Upper lobe of left lung (tissue), 4 donors: Measurements from ENCODE around the gene GPATCH4.
"Not testable (repeated sequence)": the region's sequence is repeated elsewhere in the genome, so short reads cannot be mapped to it uniquely, and the experiment has no call there.

Experiments used
- EP300 ChIP-seq, 4 donors: sonication (generic); formaldehyde crosslinking; IDR thresholded peaks; one replicate each; pipeline ENCODE4 v1.5.1; 2017; ENCODE audit warnings: antibody characterized with exemption in 4 of 4, control low read depth in 2 of 4
- TF ChIP-seq, protein P1 (sequence below), 6 experiments: fragments of 450-650 bp in 4 of 6; fragments of 200-600 bp in 2 of 6; sonication (generic) in 2 of 6; IDR thresholded peaks; one replicate each; pipeline ENCODE4 v1.5.1; 2016 to 2019; ENCODE audit warnings: antibody characterized with exemption in 6 of 6

DNA sequence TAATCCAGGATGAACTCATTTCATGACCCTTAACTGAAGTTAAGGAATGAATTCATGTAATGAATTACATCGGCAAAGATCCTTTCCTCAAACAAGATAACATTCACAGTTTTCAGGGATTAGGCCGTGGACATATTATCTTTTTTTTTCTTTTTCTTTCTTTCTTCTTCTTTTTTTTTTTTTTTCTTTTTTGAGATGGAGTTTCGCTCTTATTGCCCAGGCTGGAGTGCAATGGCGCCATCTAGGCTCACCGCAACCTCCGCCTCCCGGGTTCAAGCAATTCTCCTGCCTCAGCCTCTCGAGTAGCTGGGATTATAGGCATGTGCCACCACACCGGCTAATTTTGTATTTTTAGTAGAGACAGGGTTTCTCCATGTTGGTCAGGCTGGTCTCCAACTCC, 29.9 kb upstream of the GPATCH4 start:
- not testable (repeated sequence) for TF ChIP-seq EP300 (IDR thresholded peaks at IDR 0.05)
- TF ChIP-seq, protein P1, sequence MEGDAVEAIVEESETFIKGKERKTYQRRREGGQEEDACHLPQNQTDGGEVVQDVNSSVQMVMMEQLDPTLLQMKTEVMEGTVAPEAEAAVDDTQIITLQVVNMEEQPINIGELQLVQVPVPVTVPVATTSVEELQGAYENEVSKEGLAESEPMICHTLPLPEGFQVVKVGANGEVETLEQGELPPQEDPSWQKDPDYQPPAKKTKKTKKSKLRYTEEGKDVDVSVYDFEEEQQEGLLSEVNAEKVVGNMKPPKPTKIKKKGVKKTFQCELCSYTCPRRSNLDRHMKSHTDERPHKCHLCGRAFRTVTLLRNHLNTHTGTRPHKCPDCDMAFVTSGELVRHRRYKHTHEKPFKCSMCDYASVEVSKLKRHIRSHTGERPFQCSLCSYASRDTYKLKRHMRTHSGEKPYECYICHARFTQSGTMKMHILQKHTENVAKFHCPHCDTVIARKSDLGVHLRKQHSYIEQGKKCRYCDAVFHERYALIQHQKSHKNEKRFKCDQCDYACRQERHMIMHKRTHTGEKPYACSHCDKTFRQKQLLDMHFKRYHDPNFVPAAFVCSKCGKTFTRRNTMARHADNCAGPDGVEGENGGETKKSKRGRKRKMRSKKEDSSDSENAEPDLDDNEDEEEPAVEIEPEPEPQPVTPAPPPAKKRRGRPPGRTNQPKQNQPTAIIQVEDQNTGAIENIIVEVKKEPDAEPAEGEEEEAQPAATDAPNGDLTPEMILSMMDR (IDR thresholded peaks at IDR 0.05): not testable (repeated sequence)
